GM21576 (cell line): ENCODE data around the gene CTDSP2.
A peak's percentile ranks its signal among the peaks of the same experiment; 100 is the strongest.
"Not testable (repeated sequence)": the region's sequence is repeated elsewhere in the genome, so short reads cannot be mapped to it uniquely, and the experiment has no call there.

ENCODE experiments used
- ATAC-seq: cut with Tn5 transposase; IDR thresholded peaks from one replicate; pipeline ENCODE4 v1.9.1; 2021; ENCODE audit warnings: mild to moderate bottlenecking, moderate library complexity; ENCODE audit not compliant: unreplicated experiment

CTDSP2 gene

DNA sequence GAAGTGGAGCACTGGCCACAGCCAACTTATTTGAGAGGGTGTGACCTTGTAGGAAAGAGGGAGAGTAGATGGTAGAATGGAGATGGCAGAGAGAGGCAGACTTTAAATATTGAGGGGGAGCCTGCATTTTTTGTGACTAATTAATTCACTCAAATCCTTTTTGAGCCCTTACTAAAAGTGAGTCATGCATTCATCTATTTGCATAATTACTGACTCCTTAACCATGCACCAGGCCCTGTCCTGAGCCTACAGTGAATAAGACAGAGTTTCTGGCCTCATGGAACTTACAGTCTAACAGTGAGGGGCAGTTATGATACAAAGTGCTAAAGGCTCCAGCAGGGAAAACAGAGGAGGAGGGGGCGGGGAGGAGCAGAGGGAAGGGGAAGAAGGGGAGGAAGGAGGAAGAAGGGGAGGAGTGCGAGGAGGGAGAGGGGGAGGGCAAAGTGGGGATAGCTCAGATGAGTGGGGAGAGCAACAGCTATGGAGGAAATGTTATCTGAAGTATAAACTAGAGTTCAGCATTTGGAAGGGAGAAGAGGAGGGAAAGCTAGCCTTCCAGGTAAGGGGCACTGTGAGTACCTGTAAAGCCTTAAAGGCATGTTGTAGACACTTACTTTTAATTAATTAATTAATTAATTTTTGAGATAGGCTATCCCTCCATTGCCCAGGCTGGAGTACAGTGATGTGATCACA, 7.5 kb upstream of the CTDSP2 start:
- ATAC-seq = no peak

DNA sequence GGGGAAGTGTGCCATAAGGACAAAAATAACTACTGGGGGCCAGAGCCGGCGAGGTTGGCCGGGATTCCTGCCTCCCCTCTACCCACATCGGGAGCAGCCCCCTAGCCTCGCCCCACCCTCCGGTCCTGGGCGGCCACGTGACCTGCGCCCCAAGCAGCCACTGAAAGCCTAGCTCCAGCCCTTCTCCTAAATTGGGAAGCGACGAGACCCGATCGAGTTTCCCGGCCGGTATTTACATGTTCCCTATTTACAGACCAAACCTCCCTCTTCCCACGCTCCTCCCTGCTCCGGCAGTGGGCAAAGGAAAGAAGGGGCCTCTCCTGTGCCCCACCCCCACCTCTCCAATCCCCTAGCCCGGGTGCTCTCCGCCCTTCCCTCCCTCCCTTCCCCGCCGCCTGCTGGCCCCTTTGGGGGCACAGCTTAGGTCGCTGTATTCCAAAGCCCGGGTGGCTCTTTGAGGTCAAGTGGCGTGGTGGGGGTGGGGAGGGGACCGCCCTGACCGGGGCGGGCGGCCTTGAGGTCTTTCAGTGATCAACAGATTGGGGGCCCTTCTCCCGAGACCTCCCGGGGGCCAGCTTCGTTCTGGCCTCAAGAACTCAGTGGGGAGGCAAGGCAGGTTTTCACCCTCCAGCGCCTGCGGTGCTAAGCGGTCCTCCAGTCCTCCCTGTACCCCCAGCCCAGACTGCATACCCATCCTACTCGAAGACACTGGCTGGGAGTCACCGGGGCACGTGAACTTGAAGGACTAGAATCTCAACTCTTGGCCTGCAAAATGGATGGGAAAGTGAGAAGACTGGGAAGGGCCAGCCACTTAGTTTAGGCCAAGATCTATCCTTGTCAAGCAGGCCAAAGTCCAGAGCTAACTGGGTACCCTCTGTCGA, 6.3 kb upstream of the CTDSP2 start:
- ATAC-seq = no peak

DNA sequence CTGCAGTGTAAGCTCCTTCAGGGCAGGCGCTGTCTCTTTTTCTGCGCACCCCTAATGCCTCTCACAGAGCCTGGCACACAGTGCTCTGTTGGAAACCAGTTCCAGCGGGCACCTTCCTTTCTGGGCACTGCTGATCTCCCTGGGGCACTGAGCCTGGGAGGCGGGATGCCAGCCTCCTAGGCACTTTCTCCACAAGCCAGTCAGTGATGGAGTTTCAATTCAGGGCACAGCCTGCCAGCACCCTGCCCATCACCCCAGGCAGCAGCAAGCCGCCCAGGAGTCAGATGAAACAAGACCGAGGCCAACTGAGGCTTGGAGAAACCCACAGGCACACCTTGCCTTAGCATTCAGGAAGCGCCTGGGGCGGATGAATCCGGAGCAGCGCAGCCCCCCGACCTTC, 5.7 kb upstream of the CTDSP2 start:
- ATAC-seq = no peak

DNA sequence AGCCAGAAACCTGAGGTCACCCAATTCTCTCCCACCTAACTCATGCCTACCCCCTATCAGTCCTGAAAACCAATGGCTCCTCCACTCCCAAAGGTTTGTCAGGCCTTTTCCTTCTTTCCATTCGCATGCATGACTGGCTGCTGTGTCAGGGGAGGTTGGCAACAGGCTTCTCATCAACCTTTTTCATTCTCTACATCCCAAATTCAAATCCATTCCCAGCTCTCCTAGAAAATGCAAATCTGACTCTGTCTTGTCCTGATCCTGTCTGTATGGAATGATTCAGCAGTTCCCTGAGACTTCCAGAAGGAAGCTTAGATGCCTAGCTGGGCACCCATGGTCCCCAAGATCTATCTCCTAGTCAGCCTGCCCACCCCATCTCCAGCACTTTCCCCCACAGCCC, 5.0 kb upstream of the CTDSP2 start:
- ATAC-seq = no peak

DNA sequence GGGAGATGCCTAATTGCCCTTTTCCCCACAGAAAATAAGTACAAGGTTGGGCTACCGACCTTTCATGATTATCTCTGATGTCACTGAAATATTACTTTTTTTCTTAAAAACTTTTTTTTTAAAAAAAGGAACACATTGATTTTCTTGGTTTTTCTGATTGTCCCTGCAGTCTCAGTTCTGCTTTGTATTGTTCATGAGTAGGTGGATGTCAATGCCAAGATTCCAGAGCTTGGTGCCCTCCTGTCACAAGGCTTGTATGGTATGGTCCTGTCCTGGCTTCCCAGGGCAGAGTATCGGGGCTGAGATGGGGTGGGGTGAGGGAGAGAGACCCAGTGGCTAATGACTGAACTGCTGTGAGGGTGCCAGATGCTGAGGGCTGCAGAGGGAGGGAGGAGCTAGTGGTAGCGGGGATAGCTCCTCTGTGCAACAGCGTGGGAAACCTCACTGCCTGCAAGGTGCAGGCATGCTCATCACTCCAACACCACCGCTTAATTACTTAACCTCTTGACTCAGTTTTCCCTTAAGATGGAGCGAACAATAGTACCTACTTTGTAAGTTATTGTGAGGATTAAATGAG, 4.4 kb upstream of the CTDSP2 start:
- ATAC-seq = no peak

DNA sequence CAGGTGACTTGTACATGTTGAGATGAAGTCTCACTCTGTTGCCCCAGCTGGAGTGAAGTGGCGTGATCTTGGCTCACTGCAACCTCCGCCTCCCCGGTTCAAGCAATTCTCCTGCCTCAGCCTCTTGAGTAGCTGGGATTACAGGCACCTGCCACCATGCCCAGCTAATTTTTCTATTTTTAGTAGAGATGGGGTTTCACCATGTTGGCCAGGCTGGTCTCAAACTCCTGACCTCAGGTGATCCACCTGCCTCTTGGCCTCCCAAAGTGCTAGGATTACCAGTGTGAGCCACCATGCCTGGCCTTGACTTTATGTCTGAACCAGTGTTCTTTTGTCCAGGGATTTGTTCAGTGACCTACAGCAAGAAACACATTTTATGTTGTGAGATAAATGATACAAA, 2.9 kb upstream of the CTDSP2 start:
- ATAC-seq = not testable (repeated sequence)

DNA sequence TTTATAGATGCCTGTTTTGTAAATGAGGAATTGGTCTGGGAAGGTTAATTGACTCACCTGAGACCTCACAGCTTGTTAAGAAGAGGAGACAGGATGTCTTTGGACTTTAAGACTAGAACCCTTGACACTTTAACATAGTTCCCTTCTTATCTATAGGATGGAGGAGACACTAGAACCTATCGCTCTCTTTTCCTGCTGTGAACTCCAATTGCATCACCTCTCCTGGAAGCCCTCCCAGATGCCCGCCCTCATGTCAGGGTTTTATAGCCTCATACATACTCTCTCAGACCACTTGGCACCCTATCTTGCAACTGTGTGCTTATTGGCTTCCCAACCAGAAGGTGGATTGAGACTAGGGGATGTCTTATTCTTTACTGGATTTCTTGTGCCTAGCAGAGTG, 2.5 kb upstream of the CTDSP2 start:
- no peak for ATAC-seq

DNA sequence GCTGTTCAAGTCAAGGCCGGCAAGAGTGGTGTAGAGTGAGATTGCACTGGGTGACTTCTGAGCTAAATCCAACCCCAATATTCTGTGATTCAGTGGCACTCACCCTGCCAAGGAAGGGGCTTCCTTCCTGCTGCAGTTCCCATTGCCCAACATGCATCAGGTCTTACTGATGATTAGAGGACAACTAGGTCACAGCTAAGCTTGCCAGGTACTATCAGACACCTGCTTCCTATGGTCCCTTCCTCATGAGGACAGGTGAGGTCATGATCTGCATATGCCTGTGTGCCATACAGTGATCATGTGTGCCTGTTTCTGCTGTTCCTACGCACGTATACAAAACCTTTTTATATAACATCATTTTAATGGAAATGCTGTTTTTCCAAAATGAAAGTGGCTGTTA, 1.7 kb upstream of the CTDSP2 start:
- no peak for ATAC-seq

DNA sequence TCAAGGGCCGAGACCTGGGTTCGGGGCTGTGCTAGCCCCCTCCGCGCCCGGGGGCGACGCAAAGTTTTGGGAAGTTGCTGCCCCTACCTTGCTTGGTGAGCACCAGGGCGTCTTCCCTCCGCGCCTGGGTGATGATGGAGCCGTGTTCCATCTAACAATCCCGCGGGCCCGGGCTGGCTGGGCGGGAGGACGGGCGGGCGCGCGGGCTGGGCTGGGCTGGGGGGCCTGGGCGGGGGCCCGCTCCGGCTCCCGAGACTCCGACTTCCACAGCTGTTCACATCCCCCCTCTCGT, 298 bp downstream of the CTDSP2 start:
- ATAC-seq = peak; percentile 7

DNA sequence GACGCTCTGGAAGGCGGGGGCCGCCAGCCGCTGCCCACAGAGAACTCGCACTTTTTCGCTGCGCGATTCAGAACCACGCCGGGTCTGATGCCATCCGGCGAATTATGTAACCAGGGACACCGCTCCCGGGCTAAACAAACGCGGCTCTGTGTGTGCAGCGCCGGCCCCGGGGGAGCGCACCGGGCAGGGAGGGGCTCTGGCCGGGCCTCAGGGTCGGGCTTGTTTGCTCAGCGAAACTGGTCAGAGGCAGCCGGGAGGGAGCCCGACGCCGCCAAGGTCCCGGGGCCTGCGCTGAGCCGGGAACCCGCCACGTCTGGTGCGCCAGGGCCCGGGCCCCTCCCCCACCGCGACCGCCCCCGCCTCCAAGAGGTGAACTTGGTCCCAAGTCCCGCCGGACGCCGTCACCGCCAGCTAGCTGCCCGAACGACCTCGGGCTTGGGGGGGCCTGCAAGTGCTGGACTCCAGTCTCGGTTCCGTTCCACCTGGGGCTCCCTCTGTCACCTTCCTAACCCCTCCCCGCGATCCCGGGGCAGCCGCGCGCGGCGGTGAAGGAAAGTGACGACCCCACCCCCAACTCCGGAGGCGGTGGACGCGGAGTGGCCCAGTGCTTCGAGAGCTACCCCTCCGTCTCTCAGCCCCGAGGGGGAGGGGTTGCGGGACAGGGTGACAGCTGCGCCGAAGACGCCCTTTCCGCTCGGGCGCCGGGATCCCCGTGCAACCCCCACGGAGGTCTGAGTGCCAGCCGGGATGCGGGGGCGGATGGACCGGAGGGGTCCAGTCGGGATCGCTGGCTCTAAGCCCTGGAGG, 848 bp downstream of the CTDSP2 start:
- ATAC-seq = peak; percentile 24

DNA sequence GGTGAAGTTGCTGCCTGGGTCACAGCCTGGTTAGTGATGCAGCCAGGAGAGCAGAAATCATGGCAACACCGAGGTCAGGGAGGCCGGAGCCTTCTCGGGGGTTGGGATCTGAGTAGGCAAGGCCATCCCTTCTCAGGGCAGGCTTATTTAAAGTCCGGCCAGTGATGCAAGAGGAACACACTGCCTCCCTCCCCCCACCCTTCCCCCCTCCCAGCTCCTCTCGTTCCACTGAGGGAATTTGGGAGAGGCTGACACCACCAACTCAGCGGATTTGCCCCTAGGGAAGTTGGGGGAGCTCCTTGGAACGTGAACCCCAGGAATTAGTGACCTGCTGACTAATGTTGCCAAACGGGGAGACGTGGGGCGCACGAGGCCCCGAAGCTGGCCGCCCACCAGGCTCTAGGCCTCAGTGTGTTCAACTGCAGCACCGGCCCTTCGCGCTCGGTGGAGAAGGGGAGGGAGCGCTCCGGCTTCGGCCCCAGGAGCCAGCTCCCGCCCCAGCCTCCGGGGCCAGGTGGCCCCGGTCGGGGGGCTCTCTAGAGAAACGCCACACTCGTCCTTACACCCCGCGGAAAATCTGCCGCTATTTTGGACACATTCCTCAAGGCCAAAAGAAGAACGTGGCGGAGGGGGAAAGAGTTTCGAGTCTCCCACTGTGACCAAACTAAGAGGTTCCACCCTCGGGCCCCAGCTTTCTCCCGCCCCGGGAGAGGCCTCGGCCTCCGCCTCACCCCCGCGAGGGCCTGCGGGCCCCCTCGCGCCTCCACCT, 1.6 kb downstream of the CTDSP2 start:
- peak; percentile 20 for ATAC-seq

DNA sequence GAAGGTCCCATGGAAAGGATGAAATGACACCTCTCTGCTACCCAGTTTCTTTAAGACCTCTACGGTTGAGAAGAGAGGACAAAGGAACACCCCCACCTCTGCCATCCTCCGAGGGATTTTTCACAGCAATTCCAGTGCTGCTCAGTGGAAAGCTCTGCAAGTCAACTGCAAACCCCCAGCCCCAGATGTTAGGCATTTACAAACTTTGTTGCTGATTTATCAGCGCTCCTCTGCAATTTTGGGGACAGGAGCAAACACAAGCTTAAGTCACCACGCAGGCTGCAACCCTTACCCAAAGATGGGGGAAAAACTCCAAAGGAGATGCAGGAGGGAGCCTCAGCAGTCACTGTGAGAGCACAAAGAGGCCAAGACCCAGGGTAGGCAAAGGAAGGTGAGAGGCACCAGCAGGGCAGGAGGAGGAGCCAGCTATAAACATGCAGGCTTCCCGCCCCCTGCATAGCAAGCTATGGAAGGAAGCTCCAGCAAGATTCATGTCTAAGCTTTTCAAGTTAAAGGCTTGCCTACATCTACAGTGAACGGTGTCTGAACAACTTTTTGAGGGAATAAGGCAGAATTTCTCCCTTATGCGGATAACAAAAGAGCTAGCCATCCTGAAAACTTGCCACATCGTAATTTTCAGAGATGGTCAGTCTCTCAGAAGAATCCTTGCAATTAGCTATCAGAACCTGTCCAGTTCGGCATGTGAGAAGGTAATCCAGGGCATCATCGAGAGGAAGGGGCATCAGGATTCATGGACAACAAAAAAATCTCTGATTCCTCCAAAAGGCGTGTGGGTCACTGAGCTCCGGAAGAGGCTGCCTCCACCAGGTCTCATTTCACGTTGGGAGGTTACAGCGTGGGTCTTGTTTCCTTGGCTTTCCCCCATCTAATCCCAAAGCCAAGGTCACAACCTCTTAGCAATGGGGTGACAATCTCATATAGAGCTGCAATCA, 3.9 kb downstream of the CTDSP2 start:
- no peak for ATAC-seq

DNA sequence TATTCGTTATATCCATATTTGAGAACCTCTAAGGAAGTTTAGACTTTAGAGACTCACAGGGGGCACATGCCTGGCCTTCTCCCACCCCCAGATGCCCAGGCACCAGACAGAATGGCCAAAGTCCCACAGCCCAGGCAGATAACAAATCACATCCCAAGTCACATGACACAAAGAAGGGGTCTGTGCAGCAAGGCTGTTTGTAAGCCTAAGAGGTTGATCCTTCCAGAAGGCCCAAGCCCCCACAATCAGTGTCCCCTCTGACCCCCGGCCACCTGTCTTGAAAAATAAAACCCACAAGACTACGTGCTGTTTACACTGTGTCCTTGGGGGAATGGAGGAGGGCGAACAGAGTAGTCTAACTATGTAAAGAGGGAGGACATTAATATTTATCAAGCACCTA, 5.1 kb downstream of the CTDSP2 start:
- no peak for ATAC-seq

DNA sequence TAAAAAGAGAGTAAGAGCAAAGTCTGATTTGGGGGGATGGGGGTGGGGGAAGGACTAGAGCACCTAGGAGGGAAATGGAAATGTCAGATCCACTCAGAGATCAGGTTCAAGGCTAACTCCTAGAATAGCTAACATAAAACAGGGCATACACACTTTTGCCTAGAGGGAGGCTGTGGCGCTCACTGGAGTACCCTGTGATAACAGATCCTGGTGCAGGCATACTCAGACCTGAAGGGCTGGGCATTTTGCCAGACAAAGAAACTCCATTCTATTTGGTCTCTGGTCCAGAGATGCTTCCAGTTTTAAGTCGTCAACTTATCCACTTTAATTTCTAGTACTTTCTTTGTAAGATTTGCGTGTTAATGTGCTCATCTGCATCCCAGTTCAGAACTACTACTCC, 5.8 kb downstream of the CTDSP2 start:
- no peak for ATAC-seq

DNA sequence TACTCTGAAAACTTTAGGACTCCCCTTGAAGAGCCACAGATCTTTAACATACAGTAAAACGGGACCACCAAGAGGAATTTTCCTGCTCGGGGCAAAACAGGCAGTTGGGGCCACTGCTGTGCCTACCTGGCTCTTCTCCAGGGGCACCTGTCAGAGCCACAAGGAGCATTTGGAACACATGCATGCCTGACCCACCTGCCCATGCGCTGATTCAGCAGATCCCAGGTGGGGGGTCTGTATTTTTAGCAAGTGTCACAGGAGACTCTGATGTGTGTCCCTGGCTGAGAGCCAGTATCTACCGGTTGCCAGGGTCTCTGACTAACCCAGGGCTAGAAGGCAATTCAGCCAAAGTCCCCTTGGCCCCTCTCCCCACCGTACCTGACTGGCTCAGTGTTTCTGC, 6.5 kb downstream of the CTDSP2 start:
- no peak for ATAC-seq

DNA sequence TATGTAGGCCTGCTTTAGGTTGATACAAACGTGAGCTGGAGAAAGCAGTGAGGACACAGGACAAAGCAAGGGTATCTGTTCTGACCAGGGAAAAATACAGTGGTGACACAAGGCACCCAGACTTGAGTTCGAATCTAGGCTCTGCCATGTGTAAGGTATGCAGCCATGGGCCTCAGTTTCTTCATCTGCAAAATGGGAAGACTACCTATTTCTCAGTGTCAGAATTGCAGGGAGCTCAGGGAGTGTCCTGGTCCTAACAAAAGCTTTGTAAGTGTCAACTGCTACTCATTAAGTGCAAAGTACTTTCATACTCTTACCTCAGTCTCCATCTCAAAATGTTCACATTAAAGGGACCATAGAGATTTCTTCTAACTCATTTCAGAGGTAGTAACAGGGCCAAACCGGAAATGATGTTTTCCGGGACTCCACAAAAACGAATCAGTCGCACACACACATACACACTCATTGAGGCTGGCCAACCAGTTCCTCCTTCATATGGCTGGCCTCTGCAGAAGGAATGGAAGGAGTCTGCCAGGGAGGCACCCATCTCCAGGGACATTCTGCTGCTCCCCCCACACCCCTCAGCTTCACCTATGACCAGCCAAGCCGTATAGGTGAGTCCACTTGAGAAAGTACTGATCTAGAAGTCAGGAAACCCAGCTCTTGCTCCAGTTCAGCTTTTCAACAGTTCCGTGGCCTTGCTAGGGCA, 7.8 kb downstream of the CTDSP2 start:
- ATAC-seq = no peak

DNA sequence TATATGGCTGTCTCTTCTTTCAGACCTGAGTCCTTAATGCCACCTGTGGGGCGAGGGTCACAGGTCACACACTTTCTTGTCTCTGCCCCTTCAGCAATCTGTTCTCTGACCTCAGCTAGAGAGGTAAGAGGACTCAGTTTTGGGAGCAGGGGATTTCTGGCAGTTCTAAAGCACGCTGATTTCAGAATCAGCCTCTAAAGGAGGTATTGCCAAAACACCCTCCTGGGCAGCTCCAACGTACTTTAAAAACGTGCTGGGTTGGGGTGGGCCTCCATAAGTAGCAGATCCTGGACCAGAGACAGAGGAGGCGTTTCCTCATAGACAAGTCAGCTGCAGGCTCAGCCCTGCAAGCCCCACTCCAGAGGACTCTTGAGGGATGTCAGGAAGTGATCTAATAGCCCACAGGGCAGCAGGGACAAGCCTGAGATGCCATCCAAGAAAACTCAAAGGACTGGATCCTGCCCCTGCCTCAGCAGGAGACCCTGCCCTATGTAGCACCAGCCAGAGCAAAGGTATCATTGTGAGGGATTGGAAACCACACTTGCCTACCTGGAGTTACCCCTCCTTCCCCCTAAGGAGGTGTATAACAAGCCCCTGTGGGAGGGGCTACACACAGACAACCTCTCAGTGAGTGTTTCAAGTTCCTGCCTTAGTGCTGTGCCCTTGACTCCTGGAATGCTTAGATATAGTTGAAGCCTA, 8.5 kb downstream of the CTDSP2 start:
- ATAC-seq = no peak
